ENCODE measurements around the gene PSMD5.

PSMD5 gene

DNA sequence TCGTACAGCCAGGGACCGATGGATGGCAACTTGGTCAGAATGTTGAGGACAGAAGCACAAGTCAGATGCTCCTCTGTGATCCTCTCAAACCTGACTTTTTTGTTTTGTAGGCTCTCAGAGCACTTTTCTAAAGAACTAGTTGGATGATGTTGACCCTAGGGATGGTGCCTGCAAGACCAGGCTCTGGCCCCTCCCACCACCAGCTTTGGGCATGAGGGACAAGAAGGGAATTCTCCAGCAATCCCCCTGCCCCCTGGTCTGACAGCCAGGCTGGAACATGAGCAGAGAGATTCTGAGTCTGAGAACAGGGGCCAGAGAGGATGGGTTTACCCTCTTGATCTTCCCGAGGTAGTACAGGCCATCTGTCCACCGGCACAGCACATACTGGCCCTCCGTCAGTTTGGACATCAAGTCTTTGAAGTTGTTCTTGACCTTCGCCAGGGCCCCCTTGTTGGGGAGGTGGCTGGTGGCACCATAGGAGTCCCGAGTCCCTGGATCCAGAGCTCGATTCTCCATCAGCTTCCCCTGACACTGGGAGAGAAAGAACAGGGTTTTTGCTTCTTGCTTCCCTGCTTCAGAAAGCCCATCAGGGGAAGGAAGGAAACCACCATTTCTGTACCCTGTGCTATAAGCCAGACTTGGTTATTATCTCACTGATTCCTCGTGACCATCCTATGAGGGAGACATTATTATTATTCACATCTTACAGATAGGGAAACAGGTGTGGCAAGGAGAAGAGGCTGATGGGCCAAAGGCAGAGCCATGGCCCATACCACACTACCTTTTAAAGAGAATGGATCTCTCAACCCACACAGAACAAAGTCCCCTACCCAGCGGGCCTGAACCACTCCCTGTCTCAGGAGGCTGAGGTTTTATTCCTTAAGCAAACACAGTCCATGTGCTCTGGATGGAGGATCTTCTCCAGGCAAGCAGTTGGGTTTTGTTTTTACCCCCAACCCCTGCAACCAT, 31.8 kb upstream of the PSMD5 start:
- no peak for DNase-seq

DNA sequence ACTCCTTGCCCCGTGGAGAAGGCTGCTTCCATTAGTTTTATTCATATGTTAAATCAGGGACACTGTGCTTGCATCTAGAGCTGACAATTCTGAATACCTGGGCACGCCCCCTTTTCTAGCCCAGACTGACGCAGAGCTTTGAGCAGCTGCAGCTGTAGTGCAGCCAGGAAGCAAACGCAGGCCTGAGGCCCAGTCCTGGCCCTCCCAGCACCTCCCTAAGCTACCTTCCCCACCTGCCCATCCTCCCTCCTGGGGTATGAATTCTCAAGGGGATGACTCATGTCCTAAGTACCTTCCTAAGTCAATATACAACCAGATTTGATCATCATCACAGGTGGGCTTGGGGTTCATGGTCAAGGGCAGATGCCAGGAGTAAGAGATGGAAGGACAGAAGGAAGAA, 30.8 kb upstream of the PSMD5 start:
- no peak for DNase-seq

DNA sequence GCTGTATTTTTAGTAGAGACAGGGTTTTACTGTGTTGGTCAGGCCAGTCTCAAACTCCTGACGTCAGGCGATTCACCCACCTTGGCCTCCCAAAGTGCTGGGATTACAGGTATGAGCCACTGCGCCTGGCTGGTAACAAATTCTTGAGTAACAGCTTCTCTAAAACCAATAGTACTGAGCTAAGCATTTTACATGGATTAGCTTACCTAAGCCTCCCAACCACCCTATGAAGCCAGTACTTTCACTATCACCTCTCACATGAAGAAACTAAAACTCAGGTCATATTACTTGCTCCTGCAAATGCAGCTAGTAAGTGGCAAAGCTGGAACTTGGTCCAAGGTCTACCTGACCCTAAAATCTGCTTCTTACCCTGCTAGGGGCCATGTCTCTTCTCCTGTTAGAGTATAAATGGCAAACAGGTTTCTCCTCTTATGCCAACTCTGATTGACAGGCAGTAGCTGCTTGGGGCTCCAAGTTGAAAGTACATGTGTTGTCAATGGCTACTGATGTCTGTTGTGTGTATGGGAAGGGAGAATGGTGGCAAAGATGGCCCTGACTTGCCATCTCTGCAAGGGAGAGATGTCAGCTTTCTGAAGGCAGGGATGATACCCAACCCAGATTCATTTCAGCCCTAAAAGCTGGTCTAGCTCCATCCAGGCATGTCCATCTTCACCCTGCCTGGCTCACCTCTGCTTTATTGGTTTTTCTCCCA, 30.2 kb upstream of the PSMD5 start:
- DNase-seq = no peak

DNA sequence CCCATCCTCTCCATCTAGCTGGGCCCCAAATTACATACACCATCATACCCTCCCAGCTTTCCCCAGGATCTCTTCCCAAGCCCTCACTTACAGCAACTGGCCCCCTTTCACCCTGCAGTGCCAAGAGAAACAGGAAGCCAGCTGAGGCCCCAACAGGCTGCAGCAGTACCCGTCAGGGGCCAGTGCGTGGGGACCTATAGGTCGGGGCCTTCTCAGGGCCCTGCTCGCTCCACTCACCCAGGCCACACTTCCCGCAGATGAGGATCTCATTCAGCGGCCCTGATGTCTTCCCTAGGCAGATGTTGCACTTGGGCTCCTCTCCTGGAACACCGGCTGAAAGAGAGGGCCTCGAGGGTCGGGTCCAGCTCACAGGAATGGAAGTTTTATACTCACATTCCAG, 27.5 kb upstream of the PSMD5 start:
- no peak for DNase-seq

DNA sequence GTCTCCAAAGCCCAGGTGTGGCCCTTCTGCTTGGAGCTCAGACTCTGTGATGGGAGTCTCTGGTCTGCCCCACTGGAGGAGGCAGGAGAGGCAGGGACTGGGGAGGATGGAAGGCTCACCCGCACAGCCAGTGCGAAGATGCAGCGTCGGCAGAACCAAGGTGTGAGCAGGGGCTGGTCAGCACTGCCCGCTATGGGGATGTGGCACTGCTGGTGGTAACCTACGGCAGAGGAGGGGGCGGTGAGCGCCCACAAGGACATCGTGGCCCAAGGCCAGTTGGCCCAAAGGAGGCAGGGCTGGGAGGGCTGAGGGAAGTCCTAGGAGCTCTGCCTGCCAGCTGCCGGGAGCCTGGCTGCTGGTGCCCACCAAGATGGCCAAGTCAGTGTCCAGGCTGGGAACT, 27.0 kb upstream of the PSMD5 start:
- DNase-seq = no peak

DNA sequence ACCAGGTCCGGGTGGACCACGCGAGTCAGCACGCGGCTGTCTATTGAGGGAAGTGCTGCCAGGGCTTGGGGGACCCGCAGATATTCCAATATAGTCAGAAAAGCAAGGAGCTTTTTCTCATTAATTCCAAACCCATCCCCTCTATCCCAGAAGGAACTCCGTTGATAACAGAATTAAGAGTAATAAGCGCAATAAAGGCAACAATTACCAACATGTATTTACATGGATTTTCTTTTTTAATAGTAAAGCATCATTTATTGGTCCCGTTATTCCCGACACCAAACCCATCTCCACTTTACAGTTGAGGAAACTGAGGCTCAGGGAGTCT, 26.6 kb upstream of the PSMD5 start:
- no peak for DNase-seq

DNA sequence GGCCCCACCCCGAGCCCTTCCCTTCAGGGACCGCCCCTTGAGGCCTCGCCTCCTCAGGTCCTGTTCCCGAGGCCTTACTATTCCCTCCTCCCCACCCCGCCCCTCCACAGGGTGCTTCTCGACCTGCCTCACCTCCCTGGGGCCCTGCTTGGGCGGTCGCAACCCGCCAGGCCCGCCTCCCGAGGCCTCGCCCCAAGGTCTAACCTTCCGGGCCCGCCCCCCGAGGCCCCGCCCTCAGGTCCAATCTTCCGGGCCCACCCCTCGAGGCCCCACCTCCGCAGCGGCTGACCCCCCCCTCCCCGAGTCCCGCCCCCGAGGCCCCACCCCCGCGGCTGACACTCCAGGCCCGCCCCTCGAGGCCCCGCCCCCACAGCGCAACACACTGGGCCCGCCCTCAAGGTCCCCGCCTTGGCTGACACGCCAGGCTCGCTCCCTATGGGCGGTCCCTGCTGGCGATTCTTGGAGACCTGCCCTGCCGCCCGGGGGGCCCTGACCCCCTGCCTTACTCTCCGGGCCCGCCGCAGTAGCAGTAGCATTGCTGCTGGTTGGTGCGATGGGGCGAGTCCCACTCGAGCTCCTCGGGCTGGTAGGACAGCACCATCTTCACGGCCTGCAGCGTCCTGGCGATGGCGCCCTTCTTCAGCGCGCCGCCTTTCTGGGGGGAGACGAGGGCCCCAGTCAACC, 26.1 kb upstream of the PSMD5 start:
- peak; percentile 94 for DNase-seq

DNA sequence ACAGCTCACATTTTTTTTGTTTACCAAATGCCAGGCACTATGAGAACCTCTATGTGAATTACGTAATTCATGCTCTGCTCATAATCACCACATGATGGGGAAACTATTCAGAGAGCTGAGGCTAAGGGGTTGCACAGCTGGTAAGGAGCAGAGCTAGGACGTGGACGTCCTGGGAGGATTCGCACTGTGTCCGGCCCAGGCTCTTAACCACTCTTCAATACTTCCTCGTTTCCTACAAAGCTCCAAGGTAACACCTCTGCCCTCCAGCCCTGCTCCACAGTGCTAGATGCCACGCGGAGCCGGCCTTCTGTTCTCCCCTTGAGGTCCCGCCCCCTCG, 25.6 kb upstream of the PSMD5 start:
- no peak for DNase-seq

DNA sequence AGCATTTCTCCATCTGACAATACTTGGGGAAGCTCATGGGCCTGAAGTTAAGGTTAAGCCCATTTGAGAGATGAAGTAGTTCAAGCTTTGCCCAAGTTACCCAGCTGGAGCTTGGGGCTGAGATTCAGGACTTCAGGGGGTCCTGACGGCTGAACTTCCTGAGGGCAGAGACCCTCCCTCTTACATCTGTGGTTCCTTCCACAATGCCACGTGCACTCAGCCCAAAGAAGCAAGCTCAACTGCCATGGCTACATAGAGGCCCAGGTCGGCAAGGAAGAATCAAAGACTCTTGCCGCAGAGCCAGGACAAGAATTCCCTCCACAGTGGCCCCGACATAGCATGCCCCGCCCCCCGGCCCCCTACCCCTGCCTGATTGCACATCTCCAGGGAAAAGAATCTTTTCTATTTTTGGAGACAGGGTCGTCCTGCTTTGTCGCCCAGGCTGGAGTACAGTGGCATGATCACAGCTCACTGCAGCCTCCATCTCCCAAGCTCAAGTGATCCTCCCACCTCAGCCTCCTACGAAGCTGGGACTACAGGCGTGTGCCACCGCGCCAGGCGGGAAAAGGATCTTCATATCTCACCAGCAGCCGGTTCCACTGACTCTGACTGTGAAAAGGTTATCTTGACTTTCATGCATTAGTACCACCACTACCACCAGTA, 25.1 kb upstream of the PSMD5 start:
- DNase-seq = no peak

DNA sequence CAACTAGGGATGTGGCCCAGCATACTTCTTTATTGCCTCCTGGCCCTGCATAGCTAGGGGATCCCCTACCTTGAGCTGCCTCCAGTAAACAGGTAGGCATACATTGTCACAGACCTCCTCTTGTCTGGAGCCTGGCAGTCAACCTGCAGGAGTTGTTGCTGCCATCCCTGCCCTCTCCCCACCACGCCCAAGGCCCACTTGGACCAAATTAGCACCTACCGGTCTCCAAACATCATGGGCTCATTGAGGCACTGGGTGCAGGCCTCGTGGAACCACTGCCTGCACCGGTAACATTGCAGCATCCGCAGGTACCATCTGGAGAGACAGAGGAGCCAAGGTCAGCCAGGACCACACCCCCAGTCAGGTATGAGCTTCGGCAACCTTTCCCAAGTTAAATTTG, 23.9 kb upstream of the PSMD5 start:
- no peak for DNase-seq

DNA sequence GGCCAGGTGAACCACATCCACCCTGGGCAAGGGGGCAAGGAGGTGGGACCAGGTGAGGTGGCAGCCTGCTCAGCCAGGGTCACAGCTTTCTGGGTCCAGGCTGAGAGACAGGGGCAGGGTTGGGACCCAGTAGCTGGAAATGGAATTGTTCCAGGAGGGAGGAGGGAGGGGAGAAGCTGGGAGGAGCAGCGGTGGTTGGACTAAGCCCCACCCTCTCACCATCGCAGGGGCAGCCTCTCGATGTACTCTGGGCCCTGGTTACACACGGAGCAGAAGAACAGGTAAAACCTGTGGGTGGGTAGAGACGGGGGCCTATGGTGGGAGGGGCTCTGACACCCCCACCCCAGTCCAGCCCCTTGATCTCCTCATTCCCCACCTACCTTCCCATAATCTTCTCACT, 23.1 kb upstream of the PSMD5 start:
- no peak for DNase-seq

DNA sequence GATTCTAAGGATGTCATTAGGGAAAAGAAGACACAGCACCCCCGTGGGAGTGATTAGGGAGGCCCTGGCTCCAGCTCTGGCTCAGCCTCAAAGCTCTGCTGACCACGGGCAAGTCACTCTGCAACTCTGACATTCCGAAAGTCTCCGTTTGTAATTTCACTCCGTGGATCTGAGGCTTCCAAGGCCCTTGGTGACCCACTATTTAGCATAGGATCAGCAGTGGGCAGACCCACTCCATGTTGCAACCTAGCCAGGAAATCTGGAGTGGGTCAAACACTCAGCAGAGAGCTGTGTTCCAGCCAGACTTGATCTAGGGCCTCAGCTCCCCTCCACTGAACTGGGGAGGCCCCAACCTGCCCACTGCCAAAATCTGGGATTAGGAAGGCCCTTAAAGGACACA, 22.5 kb upstream of the PSMD5 start:
- DNase-seq = no peak

DNA sequence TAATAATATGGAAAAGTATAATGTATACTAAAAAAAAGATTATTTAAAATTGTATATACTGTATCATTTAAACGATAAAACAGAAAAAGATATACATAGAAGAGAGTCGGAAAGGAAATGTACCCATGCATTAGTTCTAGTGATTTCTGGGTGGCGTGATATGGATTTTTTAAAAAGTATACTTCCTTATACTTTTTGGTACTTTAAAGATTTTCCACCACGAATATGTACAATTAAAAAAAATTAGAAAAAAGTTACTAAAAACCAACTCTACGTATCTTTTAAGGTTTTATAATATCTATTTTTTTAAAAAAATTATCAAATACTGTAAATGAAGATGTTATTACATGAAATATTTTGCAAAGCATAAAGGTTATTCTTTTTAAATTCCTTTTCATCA, 22.0 kb upstream of the PSMD5 start:
- DNase-seq = no peak

DNA sequence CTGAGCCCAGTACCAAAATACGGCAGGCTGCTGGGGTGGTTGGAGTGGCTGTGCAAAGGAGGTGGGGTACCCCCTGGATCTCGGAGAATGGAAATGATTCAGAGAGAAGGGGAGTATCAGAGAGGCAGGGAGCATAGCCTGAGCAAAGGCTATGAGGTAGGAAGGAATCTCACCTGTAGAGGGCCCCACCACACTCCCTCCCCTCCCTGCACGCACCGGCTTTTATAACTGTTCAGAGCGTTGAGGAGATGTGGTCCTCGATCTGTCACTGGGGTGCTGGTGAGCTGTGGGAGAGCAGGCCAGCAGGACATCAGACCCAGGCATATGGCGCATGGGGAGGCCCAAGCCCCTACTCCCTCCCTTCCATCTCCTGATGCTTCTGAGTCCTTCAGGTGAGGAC, 21.1 kb upstream of the PSMD5 start:
- DNase-seq = no peak

DNA sequence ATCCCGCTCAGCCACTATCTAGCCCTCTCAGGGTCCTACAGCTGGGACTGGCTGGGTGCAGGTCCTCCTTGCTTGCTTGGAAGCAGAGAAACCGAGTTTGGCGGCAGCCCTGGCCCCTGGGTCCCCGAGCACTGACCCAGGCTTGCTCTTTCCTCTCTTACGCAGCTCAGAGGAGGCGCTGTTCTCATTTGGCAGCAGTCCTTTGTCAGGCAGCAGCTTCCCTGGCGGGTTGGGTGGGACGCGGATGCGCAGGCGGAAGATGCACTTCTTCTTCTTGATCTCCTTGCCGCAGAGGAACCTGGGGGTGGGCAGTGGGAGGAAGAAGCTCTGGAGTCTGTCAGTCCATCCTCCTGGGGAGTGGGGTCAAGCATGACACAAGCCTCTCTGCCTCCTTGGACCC, 19.7 kb upstream of the PSMD5 start:
- DNase-seq = no peak

DNA sequence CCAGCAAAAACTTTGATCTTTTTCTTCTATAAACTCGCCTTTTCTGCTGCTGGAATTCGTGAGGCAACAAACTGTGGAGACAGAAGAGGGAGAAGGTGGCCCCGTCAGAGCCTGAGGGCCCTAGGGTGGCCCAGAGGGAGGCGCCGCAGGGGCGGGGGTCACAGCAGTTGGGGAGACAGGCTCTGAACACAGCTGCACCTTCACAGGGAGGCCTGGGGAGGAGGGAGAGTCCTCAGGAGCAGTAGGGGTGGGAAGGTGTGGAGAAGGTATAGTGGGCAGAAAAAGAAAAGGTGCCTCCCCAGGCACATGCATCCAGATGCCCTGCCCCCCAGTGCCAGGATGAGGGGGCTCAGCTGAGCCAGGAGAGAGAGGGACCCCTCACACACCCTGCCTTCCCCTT, 19.2 kb upstream of the PSMD5 start:
- no peak for DNase-seq

DNA sequence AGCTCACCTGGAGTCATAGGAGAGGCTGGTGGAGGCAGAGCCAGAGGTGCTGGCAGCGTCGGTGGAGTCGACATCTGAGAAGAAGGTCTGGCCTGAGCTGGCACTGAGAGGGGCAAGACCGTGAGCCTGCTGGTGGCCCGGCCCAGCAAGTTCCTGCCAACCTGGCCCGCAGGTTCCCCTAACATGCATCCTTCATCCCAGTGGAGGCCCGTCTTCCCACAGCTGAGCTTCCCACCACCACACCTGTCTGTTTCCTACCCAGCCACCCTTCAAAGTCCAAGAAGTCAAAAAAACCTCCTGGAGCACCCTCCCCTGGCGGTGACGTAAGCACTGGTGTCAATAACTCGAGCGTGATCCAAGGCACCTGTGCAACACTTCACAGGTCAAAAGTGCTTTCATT, 17.4 kb upstream of the PSMD5 start:
- DNase-seq = no peak

DNA sequence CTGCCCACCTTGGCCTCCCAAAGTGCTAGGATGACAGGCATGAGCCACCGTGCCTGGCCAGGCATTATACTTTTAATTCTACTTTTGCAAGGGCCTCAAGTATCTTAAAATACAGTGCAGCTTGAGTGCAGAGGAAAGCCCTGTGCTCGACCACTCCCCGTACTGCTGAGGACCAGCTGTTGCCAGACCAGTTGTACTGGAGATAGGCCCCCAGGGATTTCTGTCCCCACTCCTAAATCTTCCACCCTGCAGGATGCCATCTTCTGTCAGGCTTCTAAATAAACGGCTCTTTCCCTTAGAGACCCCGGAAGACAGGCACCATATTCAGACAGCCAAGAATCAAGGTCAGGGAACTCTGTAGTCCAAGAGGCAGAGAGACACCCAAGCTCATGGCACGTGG, 16.6 kb upstream of the PSMD5 start:
- no peak for DNase-seq

DNA sequence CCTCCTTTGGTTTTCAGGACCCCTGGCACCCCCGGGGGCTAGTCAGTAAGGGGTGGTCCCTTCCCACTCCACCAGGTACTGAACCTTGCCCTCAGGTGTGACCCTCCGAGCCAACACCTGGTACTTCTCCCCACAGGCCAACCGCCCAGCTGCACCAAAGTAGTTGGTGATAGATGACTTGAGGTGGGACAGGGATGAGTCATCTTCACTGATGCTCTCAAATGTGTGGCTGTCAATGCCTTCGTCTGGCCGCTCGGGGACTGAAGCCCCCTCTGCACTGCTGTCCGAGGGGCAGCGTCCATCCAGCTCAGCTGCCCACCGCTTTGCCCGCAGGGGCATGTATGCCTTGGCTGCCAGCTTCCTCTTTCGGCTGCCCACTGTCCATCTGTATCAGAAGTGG, 15.2 kb upstream of the PSMD5 start:
- no peak for DNase-seq

DNA sequence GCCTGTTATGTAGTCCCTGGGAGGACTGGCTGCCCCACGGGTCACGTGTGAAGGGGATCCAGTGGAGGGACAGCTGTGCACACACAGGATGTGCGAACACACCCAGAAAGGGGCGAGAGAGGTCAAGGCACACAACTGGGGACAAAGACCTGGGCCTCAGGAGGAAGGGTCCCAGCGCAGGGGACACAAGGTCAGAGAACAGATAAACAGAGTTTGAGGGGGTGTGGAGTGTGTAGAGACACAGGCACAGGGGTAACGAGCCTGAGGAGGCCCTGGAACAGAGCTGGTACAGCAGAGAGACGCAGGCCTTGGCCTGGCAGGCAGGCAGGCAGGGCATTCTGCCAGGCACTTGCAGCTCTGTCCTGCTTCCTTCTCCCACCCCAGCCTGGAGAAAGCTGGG, 14.8 kb upstream of the PSMD5 start:
- no peak for DNase-seq

DNA sequence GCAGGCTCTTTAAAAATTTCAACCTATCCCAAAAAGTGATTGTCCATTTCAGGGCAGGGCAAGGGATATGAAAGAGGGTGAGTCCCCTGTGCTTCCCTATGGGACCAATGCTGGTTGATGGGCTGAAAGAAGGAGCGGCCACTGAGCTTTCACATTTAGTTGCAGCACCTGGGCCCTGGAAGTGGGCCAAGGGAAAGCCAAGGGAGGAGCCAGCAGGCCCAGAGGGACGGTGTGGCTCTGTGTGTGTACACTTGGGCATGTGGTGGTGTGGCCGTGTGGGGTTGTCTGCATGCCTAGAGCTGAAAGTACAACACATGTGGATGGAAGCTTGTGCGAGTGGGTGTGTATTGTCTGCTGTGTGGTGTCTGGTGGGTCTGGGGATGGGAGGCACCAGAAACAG, 14.0 kb upstream of the PSMD5 start:
- no peak for DNase-seq

DNA sequence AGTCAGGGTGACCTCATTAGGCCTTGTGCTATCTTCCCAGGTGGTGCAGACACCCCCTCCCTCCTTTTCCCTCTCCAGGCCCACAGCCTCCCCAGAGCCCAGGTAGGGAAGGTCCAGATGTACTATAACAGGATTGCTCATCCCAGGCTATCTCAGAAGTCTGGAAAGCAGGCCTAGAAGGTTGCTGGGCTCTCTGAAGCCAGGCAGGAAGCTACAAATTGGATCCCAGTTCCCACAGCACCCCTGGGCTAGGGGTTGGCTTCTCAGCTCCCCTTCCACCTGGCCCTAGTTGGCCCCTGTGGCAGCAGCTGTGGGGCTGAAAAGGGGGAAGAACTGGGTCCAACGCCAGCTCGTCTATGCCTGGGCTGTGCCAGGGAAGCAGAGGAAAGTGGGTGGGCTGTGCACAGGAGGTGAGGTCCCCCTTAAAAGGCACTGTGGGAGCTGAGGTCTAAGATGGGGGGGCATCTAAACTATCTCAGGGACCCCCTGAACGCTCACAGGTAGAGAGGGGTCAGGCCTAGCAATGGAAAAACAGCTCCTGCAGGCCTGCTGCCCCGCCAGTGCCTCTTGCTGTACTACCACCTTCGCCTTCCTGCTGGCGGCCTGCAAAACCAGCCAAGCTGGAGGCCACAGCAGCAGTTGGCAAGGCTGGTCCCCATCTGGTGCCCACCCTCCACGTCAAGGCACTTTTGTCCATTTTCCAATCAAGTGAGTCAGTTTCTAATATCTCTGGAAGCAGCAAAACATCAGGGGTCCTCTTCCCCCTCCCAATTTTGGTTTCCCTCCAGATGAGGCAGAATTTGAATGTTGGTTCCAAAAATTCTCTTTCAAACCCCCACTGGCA, 13.3 kb upstream of the PSMD5 start:
- DNase-seq = no peak

Measured in activated gamma-delta T cell (primary cell).